Stimulated activated CD8-positive, alpha-beta memory T cell treated with anti-CD3 and anti-CD28 coated beads, Interleukin-12 subunit alpha, Interleukin-12 subunit beta, amount 100 ng/mL, for 4 hours (primary cell): ENCODE measurements around the gene PRC1.
"Not testable (repeated sequence)": the region's sequence is repeated elsewhere in the genome, so short reads cannot be mapped to it uniquely, and the experiment has no call there.

Experiments
- DNase-seq: peaks from one replicate; pipeline ENCODE4 v3.0.0-alpha.2; 2020; ENCODE audit warnings: low read depth

The PRC1 gene, protein sequence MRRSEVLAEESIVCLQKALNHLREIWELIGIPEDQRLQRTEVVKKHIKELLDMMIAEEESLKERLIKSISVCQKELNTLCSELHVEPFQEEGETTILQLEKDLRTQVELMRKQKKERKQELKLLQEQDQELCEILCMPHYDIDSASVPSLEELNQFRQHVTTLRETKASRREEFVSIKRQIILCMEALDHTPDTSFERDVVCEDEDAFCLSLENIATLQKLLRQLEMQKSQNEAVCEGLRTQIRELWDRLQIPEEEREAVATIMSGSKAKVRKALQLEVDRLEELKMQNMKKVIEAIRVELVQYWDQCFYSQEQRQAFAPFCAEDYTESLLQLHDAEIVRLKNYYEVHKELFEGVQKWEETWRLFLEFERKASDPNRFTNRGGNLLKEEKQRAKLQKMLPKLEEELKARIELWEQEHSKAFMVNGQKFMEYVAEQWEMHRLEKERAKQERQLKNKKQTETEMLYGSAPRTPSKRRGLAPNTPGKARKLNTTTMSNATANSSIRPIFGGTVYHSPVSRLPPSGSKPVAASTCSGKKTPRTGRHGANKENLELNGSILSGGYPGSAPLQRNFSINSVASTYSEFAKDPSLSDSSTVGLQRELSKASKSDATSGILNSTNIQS

DNA sequence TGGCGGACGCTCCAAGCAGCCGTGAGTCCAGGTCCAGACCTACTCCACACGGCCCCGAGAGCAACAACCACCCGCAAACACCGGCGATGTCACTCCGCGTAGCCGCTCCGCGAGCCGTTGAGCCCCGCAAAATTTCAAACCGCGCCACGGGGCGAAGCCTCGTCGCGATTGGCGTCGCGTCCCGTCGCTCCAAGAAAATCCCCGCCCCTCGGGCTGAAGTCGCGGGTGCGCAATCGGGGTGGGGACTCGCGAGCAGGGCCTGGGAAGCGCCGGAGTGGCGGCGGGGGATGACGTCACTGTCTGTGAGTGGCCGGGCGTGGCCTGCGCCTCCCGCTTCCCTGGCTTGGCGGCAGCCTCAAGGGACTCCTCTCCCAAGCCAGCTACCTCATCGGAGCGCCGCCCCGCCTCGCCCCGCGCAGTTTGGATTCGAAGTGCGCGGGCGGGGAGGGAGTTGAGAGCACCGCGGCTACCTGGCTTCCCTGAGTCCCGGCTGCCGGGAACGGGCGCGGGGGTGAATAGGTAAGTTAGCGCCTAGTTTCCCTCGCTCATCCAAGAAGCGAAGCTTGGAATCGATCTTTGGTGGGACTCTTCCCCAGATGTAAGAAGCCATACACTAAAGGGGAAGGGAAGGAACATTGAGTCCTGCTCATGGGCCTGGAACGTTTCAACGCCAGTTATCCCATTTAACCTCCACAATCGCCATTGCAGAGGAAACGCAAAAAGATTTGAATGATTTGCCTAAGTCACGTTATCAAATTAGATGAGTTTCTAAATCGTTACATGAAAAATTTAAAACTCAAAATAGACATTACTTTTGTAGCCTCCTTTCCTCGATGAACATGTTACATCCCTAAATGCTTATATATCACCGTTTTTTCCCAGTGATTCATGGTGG is at the start of gene PRC1:
Gene PRC1 (minus strand): TSS at position 119 of the 895 bp plus-strand sequence. CDS start 118 bp downstream, at position 1.
- DNase-seq: peak; percentile 93

DNA sequence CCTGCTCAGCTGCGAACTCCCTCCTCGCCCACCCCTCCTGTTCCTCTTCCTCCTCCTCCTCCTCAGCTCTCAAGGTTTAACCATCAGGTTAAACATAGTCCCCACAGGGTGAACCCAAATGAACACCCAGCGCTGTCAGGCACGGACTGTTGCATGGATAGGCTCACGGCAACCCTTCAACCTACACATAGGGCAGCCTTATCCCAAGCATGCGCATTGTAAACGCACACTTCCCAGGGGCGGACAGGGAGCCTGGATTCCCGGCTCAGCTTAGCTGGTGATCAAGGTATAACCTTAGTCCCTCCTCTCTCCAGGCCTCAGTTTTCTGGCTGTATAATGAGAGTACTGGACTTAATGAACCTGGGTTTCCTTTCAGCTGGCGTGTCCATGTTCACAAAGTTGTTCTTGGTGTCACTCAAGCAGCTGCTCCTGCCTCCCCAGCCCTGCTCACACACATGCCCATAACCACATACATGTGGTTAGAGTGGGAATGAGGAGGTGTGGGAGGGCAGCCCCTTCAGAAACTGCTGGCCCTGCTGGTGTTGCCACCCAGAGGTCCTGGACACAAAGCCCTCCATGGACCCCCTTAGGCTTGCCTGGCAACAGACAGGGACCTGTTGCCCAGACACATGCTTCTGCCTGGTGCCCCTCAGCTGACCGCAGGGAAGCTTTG is 49.0 kb upstream of the PRC1 start:
- no peak for DNase-seq

DNA sequence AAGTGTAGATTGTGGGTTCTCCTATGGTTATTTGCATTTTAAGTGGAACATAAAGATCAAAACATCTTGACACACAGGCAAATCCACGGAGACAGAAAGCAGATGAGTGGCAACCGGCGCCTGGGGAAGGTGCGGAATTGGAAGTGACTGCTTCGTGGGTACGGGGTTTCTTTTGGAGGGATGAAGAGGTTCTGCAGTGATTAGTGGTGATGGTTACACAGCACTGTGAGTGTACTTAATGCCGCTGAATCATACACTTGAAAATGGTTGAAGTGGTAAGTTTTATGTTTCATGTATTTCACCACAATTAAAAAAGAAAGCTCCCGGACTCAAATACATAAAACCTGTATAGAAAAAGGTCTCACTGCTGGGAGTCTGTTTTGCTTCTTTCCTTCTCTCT is 46.5 kb upstream of the PRC1 start:
- DNase-seq: no peak

DNA sequence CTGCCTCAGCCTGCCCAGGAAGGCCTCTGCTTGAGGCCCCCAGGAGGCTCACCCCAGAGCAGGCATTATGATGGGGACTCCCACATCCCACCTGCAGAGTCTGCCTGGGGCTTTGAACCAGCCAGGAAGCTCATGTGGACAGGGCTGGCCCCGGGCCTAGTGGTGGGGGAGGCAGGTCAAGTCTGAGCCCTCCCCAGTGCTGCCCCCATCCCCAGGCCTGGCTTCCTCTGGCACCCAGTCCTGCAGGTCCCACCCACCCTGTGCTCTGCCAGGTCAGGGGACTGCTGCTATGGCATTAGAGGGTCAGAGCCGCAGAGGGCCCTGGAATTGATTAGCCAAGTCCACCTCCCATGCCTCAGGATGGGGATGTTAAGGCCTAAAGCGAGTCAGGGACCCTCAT is 45.7 kb upstream of the PRC1 start:
- DNase-seq: no peak

DNA sequence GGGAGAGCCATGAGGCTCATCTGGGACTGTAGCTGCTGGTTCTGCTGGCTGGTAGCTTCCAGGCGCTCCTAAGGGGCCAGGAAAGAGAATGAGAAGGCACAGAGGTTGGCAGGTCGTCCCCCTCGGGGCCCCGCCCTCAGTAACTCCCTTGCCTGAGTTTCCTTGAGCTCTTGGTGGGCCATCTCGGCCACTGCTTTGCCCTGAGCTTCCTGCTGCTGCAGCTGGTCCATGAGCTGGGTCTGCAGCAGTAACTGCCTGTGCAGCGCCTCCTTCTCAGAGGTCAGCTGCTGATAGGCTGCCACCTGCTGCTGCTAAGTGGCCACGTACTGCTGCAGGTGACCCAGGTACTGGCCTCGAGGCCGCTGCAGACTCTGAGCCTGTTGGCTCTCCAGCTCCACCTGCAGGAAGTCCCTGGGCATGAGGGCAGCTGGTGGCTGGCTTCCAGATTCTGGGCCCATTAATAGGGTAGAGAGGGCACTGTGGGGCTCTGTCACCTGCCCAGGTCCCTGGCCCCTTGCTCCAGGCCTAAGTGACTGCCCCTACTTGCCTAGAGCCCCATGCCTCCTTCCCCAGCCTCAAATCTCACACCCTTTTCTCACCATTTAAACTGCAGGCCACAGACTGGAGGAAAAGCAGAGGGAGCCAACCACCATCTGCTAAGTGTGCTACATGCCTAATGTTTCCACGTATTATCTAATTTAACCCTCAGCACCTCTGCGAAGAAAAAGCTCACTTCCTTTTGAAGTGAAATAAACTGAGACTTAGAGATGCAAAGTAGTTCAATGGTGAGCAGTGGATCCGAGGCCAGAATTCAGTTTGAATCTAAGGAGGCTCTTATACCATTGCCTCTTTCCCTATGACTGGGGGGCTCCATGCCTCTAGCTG is 38.8 kb upstream of the PRC1 start:
- peak; percentile 16 for DNase-seq

DNA sequence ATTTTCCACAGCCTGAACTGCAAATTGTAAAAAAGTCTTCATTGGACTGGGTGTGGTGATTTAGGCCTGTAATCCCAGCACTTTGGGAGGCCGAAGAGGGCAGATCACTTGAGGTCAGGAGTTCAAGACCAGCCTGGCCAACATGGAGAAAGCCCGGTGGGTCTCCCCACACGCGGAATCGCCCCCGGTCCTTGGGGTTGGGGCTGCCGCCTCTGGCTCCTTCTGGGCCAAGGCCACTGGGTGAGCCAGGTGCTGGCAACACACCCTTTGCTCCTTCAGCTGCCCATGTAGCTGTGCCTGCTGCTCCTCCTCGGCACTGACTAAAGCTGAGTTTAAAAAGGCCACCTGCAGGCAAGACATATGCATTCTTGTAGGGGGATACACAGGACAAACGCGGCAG is 37.5 kb upstream of the PRC1 start:
- no peak for DNase-seq

DNA sequence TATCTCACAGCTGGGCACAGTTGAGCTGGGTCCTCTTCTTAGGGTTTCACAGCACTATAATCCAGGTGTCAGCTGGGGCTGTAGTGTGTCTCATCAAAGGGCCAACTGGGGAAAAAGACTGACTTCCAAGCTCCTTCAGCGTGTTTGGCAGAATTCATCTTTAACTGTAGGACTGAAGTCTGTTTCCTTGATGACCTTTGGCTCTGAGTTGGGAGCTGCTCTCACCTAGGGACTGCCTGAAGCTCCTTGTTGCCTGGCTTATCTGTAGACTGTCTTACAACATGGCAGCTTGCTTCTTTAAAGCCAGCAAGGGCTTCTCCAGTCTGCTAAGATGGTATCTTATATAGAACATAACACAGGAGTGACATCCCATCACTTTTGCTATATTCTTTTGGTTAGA is 33.3 kb upstream of the PRC1 start:
- DNase-seq: no peak

DNA sequence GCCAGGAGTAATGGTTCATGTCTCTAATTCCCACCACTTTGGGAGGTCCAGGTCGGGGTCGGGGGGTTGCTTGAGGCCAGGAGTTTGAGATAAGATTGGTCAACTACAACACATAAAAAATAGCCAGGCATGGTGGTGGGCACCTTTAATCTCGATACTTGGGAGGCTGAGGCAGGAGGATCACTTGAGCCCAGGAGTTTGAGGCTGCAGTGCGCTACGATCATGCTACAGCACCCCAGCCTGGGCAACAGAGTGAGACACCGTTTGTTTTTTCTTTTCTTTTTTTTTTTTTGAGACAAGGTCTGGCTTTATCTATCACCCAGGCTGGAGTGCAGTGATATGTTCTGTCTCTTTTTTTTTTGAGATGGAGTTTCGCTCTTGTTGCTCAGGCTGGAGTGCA is 29.4 kb upstream of the PRC1 start:
- no peak for DNase-seq

DNA sequence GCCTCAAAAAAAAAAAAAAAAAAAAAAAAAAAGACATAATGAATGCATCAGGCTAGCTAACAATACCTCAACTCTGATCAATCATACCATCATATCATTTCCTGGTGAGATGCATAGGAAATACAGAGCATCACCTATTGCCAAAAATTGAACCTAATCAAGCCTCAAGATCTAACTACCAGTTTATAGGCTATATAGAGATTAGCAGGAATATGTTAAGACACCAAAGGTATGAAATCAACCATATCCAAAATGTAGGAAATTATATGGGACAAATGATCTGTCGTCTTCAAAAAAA is 28.4 kb upstream of the PRC1 start:
- DNase-seq: no peak

DNA sequence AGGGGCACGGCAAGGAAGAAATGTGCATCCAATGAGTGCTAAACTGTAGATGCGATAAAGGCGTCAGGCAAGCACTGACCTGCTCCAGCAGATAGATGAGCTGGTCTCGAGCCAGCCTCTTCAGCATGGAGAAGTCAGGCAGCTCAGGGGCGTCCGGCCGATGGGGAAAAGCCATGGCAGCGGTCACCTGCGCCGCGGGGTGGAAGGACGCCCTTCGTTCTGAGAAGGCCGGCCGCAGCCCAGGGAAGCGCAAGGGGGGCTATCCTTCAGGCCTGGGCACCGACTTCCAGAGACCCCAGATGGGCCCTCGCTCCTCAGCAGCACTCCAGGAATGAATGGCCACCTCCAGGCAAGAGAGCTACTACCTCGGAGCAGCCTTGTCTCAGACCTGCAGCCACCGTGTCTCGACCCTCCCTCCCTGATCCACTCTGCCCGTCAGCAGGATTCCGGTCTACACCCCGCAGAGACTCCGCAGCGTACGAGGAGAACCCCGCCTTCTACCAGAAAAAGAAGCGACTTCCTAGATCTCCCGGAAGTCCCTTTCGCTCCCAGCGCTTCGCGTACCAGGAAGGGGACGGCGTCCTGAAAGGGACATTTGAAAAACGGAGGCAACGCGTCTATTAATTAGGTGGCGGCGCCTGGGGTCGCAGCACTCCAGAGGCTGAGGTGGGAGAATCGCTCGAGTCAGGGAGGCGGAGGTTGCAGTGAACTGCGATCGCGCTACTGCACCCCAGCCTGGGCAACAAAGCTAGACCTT is 27.9 kb upstream of the PRC1 start, which contains the start of gene VPS33B:
Gene VPS33B (minus strand): TSS at position 520 of the 757 bp plus-strand sequence. CDS start 345 bp downstream, at position 175.
- peak; percentile 57 for DNase-seq

DNA sequence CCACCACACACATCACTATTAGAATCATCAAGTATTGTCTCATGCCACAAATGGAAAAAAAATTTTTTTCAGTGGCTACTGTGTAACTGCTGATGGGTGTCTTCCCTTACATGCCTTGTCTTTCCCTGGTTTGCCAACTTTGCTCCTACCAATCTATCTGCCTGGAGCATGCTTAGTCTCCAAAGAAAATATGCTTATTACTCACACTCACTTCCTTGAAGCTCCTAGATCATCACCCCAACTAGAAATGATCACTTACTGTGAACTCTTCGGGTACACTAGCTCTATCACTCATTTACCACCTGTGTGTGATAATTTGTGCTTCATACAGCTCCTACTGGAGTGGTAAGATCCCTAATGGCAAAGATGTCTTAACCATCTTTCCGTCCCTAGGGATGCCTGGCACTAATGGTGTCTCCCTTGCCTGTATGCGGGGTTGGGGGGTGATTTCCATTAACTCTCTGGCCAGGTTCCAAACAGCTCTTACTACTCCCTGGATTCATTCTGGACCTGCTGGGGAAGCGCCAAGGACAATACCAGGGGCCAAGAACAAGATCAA is 27.3 kb upstream of the PRC1 start:
- DNase-seq: no peak

DNA sequence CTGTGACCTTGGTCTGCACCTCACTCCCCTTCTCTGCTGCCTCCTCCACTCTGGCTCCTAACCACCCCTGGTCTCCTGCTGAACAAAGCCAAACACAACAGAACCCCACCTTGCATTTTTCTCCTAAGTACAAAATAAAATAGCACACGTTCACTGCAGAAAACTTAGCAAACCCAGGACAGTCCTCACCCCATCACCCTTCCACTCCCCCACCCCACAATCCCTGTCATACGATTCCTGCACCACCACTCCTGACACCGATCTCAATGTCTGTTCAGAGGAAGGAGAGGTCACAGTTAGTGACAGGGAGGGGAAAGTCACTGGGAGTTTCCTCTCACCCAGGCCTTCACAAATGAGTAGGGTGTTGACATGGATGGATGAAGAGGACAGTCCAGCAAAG is 23.8 kb upstream of the PRC1 start:
- DNase-seq: no peak

DNA sequence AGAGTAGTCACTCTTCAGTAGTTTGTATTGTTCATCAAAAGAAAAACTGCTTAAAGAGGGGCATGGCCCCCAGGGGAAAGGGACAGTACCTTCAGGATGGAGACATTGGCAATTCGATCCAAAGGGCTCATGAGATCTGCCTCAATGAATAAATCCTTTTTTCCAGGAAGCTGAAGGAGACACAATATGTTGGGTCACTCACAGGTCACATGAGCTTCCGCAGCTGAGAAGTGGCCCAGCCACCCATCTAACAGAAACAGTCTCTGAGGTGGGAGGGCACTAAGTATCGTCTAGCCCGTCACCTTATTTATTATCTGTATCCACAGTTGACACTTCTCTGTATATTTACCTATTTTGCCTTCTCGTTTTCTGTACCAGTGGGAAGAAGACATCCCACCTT is 23.4 kb upstream of the PRC1 start:
- no peak for DNase-seq

DNA sequence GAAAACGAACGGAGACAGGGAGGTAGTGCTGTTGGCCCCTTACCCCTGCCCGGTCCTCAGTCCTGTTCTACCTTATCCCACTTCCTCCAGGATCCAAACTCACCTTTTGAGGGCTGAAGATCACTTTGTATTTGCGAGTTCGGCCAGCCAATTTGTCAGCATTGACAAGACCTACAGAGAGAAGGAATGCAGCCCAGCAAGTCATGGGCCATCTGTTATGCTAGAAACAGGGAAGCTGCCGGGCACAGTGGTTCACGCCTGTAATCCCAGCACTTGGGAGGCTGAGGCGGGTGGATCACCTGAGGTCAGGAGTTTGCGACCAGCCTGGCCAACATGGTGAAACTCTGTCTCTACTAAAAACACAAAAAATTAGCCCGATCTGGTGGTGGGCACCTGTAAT is 19.4 kb upstream of the PRC1 start:
- DNase-seq: not testable (repeated sequence)

DNA sequence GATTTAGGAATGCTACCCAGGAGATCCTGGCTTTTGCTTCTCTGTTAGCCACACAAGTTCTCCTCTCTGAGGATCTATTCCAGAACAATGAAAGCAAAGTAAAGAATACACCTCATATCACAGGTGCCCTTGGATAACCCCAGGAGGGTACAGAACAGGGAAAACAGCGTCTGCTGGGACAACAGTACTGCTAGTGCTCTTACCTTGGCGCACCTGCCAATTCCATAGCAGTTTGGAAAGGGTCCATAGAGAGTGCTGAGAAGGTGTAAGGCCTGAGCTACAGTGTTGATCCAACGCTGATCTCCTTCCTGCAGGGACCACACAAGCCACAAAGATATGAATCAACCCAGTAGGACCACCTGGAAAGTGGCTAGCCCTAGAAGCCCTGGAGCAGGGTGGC is 12.9 kb upstream of the PRC1 start:
- DNase-seq: no peak

DNA sequence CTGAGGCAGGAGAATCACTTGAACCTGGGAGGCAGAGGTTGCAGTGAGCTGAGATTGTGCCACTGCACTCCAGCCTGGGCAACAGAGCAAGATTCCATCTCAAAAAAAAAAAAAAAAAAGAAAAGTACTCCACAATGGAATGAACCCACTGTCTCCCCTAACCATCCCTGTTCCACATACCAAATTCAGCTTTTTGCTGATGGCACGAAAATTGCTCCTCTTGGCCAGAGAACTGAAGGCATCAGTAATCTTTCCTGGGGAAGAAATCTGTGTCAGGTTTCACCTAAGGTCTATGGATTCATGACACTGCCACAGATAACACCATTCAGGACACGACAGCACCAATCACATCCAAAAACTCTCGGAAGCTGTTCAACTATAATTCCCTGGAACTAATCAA is 6.9 kb upstream of the PRC1 start:
- DNase-seq: no peak

DNA sequence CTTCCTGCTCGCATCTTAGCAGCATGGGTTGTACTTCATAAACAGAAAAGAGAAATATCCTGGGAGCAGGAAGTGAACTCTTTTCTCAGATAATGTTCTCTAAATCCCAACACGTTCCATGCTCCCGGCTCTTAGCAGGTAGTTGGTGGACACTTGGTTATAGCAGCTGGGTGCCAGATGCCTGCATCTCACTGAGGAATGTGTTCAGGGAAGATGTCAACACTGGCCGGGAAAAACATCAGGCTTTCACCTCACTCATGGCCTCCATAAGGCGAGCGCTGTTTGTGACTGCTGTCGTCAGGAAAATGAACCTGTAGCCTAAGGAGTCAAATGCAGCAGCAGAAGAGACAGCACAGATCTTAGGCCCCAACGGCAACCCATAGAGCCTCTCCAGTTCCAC is 4.4 kb upstream of the PRC1 start:
- DNase-seq: no peak

DNA sequence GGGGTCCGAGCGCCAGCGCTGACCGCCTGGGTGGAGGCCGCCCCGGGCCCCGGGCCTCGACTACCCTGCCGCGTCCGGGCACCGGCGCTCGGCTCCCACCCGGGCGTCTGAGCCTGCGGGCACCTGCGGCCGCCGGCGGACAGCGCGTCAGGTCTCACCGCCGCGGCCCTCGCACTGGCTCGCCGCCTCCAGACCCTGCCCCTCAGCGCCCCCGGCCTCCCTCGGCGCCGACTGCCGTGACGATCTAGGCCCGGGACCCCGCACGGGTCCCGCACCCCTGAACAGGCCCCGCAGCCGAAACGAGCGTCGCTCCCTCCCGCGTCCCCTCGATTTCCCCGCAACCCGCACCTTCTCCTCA is 297 bp downstream of the PRC1 start:
- peak; percentile 0 for DNase-seq

DNA sequence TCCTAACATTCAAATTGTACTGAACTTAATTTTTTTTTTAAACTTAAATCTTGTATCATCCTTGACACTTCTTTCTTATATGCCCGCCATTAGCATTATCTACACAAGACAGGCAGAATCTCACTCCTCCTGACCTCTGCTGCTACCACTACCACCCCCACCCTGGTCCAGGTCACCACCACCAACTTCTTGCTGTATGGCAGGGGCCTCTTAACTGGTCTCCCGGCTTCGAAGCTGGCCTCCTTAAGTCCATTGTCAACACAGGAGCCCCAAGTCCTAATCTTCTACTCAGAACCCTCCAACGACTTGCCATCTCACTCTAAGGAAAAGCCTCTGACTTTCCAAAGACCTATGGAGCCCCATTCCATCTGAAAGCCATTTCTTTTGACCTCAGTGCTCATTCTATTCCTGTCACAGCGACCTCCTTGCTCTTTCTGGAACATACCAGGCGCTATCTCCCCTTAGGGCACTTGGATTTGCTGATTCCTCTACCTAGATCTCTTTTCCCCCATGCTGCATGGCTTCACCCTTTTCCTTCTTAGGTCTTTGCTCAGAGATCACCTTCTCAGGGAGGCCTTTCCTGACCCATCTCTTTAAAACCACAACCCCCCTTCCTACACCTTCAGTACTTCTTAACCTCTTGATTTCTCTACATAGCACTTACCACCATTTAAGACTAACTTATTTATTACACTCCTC is 2.6 kb downstream of the PRC1 start:
- DNase-seq: no peak

DNA sequence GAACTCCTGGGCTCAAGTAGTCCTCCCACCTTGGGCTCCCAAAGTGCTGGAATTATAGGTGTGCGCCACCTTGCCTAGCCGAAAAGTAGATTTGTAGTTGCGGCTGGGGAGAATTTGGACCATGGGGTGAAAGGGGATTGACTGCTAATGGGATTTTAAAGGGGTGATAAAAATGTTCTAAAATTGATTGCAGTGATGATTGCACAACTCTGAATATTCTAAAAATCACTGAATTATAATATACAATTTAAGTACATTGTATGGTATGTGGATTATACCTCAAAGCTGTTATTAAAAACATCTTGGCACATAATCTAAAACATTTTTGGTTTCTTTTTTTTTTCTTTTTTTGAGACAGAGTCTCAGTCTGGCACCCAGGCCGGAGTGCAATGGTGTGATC is 3.9 kb downstream of the PRC1 start:
- DNase-seq: no peak
